Dendritic cell treated with granulocyte-macrophage colony-stimulating factor and Interleukin-4, amounts not matched to agents 40 ng/mL and 50 ng/mL, for 4 days (primary cell): Measurements from ENCODE around the gene PPAN.
A peak's percentile ranks its signal among the peaks of the same experiment; 100 is the strongest.

Experiments
- H3K27ac Mint-ChIP-seq: one replicate; pipeline ENCODE4 v1.8.0; 2022; ENCODE audit warnings: mild to moderate bottlenecking, mixed read lengths
- H3K27me3 Mint-ChIP-seq: one replicate; pipeline ENCODE4 v1.8.0; 2022; ENCODE audit warnings: mild to moderate bottlenecking, mixed read lengths
- H3K36me3 Mint-ChIP-seq: one replicate; pipeline ENCODE4 v1.8.0; 2022; ENCODE audit warnings: low read depth, mixed read lengths
- H3K4me1 Mint-ChIP-seq: one replicate; pipeline ENCODE4 v1.8.0; 2022; ENCODE audit warnings: low read depth, mixed read lengths
- H3K4me3 Mint-ChIP-seq: one replicate; pipeline ENCODE4 v1.8.0; 2022; ENCODE audit warnings: mild to moderate bottlenecking, moderate library complexity, mixed read lengths
- H3K9me3 Mint-ChIP-seq: one replicate; pipeline ENCODE4 v1.8.0; 2022; ENCODE audit warnings: mixed read lengths
- intact Hi-C: fragments of 100-400 bp; cut with micrococcal nuclease; formaldehyde crosslinking; loops from one replicate; pipeline ENCODE4 v1.15.0; 2022

Gene PPAN

GRCh38 chr19:10134040-10134439 is 27.9 kb downstream of the PPAN start:
- Mint-ChIP-seq H3K27ac (peak overlapping the region; percentile 95), H3K4me3 (no peak overlapping the region), H3K4me1 (peaks cover 77% of the 10 kb centered on the region), H3K27me3 (no peaks in the 10 kb centered on the region), H3K9me3 (peaks cover 9% of the 10 kb centered on the region), H3K36me3 (peaks cover 100% of the 10 kb centered on the region)
- intact Hi-C loops: loop anchor here (2.0 kb wide), 1 partner anchor 13 kb away; no protein-coding TSS in a partner anchor

GRCh38 chr19:10135551-10136334 is 29.6 kb downstream of the PPAN start:
- Mint-ChIP-seq H3K27me3 (no peaks in the 10 kb centered on the region), H3K36me3 (peaks cover 100% of the 10 kb centered on the region), H3K9me3 (peaks cover 9% of the 10 kb centered on the region), H3K4me1 (peaks cover 83% of the 10 kb centered on the region), H3K27ac (peak overlapping the region; percentile 95), H3K4me3 (peak overlapping the region; percentile 77)
- intact Hi-C loops: loop anchor here (2.0 kb wide), 1 partner anchor 15 kb away; no protein-coding TSS in a partner anchor

DNA sequence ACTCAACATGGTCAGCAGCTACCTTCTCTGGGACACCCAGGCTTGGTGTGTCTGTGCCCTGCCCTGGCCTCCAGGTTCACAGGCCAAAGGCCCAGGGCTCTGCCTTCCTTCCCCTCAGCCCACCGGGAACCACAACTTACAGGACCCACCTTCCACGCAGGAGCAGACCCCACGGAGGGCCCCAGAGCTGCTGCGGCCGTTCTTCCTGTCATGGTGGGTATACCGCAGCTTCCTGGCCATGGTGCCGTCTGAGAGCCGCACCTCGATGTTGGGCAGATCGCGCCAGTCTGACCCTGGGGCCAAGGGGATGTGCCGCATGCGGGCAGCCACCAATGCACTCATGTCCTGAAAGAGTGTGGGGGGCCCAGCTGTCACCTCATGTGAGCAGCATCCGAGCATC is 30.8 kb downstream of the PPAN start:
- H3K9me3 Mint-ChIP-seq: peaks cover 9% of the 10 kb centered on the region
- intact Hi-C loops: no loop called here
- H3K27me3 Mint-ChIP-seq: no peaks in the 10 kb centered on the region
- peaks cover 100% of the 10 kb centered on the region for H3K36me3 Mint-ChIP-seq
- peaks cover 75% of the 10 kb centered on the region for H3K4me1 Mint-ChIP-seq
- peak overlapping the region; percentile 95 for H3K27ac Mint-ChIP-seq
- H3K4me3 Mint-ChIP-seq: peak overlapping the region; percentile 77

DNA sequence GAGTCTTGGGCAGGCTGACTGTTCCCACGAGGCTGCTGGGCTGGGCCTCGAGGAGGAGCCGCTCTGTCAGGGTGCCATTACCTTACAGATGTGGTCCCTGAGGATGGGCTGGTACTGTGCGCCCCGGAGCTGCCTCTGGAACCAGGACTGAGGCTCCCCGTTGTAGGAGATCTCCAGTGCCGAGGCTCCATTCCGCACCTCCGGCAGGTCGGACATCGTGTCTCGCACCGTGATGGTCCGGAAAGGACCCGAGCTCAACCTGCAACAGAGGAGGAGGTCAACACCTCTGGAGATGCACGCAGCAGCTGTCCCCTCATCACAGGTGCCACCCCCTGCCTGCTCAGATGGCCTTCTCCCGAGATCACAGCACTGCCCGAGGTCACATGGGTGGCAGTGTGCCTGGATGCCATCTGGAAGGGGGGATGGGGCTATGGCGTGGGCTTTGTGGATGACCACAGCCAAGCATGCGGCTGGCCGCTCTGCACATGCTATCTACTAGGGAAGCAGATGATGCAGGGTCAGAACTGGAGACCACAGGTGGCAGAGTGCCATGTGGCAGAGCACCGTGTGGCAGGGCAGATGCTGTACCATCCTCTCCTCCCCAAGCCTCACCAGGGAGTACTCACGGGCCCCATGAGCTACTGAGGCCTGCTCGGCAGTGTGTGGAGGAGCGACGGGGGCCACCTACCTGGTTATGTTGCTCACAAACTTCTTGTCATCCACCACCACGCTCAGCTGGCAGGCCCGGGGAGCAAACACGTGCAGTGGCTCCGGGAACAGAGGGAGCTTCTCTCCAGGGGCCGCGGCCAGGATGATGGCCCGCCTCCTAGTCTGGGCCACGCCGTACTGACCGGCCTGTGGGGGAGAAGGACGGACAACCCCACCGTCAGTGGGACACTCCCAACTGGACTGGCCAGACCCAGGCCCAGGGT is 31.9 kb downstream of the PPAN start:
- peaks cover 100% of the 10 kb centered on the region for H3K36me3 Mint-ChIP-seq
- peak overlapping the region; percentile 95 for H3K27ac Mint-ChIP-seq
- intact Hi-C loops: no loop called here
- peaks cover 68% of the 10 kb centered on the region for H3K4me1 Mint-ChIP-seq
- H3K9me3 Mint-ChIP-seq: peaks cover 3% of the 10 kb centered on the region
- no peaks in the 10 kb centered on the region for H3K27me3 Mint-ChIP-seq
- H3K4me3 Mint-ChIP-seq: peak overlapping the region; percentile 77

DNA sequence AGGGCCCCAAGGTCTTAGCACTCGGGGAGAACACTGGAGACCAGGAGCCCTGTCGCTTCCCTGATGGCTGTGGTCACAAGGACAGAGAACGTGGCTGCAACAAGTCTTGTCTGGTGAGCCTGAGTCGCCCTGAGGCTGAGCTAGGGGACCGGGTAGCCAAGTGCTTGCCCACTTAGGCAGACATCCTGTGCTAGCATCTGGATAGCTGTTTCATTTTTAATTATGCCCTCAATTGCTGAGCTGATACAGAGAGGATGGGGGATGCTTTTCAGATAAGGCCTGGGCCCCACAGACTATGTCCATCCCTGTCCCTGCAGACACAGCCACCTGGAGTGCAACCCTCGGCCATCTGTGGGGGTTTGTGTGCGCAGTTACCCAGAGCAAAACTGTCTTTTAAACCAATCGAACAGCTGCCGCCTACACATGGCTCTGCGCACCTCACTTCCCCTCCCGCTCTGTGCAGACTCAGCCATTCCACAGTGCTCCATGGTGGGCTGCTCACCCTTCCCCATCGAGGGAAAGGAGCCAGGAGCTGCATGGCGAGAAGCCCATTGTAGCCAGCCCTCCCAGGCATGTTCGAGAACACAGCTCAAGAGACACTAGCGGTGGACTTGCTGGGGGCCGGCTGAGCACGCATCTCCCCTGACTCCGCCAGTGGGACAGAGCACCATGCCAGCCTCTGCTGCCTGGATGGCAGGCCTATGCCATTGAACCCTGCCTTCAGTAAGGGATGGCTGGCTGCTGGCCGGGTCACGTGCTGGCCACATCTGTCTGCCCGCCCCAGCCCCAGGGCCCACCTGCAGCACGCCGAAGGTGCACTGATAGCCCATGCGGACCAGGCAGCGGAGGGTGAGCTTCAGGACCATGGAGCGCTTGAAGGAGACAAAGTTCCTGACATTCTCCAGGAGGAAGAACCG is 33.0 kb downstream of the PPAN start:
- Mint-ChIP-seq H3K36me3 (peaks cover 100% of the 10 kb centered on the region), H3K4me1 (peaks cover 57% of the 10 kb centered on the region), H3K9me3 (no peaks in the 10 kb centered on the region), H3K27ac (peak overlapping the region; percentile 88), H3K4me3 (peak overlapping the region; percentile 45), H3K27me3 (no peaks in the 10 kb centered on the region)
- intact Hi-C loops: no loop called here

GRCh38 chr19:10139952-10140351 is 33.8 kb downstream of the PPAN start:
- no peak overlapping the region for H3K4me3 Mint-ChIP-seq
- intact Hi-C loops: no loop called here
- H3K9me3 Mint-ChIP-seq: no peaks in the 10 kb centered on the region
- peaks cover 55% of the 10 kb centered on the region for H3K4me1 Mint-ChIP-seq
- H3K27me3 Mint-ChIP-seq: no peaks in the 10 kb centered on the region
- peak overlapping the region; percentile 88 for H3K27ac Mint-ChIP-seq
- H3K36me3 Mint-ChIP-seq: peaks cover 100% of the 10 kb centered on the region

DNA sequence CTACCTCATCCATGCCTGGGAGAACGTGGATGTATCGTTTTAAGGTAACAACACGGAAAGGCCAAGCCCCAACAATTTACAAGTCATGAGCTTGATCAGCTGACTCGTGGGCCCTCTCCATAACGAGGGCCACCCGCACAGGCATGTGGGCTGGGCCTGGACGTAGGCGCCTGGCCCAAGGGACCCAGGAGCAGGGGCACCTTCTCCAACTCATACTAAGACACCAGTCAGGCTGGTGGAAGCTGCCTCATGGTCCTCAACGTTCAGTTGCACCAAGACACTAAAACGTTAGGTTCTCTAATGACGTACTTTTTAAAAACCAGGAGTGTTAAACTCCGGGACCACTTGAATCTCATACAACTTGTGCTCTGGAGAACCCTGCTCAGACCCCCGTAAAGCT is 35.3 kb downstream of the PPAN start:
- Mint-ChIP-seq H3K27me3 (no peaks in the 10 kb centered on the region), H3K4me1 (peaks cover 58% of the 10 kb centered on the region), H3K4me3 (no peak overlapping the region), H3K36me3 (peaks cover 100% of the 10 kb centered on the region), H3K9me3 (no peaks in the 10 kb centered on the region), H3K27ac (peak overlapping the region; percentile 63)
- intact Hi-C loops: no loop called here

DNA sequence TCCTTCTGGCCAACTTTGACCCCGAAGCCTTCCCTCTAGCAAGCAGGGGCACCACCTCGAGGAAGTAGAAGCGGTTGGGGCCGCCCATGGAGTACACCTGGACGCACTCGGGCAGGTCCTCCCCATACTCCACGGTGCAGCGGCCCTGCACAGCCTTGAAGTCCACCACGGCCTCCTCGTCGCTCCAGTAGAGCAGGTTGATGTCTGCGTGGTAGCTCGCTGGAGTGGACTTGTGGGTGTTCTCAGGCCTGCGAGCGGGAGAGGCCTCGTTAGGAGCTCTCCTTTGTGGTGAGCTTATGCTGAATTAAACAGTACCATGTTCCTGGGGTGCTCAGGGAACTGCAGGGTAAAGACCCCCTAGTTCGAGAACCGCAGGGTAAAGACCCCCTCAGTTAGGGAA is 35.8 kb downstream of the PPAN start:
- no peaks in the 10 kb centered on the region for H3K27me3 Mint-ChIP-seq
- H3K4me1 Mint-ChIP-seq: peaks cover 55% of the 10 kb centered on the region
- peak overlapping the region; percentile 63 for H3K27ac Mint-ChIP-seq
- intact Hi-C loops: no loop called here
- H3K36me3 Mint-ChIP-seq: peaks cover 100% of the 10 kb centered on the region
- H3K9me3 Mint-ChIP-seq: no peaks in the 10 kb centered on the region
- H3K4me3 Mint-ChIP-seq: no peak overlapping the region

GRCh38 chr19:10142701-10143375 is 36.7 kb downstream of the PPAN start:
- Mint-ChIP-seq H3K27ac (peak overlapping the region; percentile 83), H3K27me3 (no peaks in the 10 kb centered on the region), H3K9me3 (no peaks in the 10 kb centered on the region), H3K4me1 (peaks cover 47% of the 10 kb centered on the region), H3K4me3 (no peak overlapping the region), H3K36me3 (peaks cover 100% of the 10 kb centered on the region)
- intact Hi-C loops: no loop called here

- peaks cover 100% of the 10 kb centered on the region for H3K36me3 Mint-ChIP-seq
- no peaks in the 10 kb centered on the region for H3K9me3 Mint-ChIP-seq
- H3K27ac Mint-ChIP-seq: peak overlapping the region; percentile 83
- no peaks in the 10 kb centered on the region for H3K27me3 Mint-ChIP-seq
- no peak overlapping the region for H3K4me3 Mint-ChIP-seq
- intact Hi-C loops: no loop called here
- H3K4me1 Mint-ChIP-seq: peaks cover 38% of the 10 kb centered on the region
Observed at GRCh38 chr19:10143681-10144080, 37.5 kb downstream of the PPAN start.

GRCh38 chr19:10144361-10144760 is 38.2 kb downstream of the PPAN start:
- Mint-ChIP-seq H3K27ac (peak overlapping the region; percentile 83), H3K9me3 (no peaks in the 10 kb centered on the region)
- intact Hi-C loops: no loop called here

GRCh38 chr19:10145031-10145430 is 38.9 kb downstream of the PPAN start:
- intact Hi-C loops: no loop called here

More at GRCh38 chr19:10144361-10144760, 38.2 kb downstream of the PPAN start:
- H3K27me3 Mint-ChIP-seq: no peaks in the 10 kb centered on the region
- H3K36me3 Mint-ChIP-seq: peaks cover 100% of the 10 kb centered on the region
- no peak overlapping the region for H3K4me3 Mint-ChIP-seq
- peaks cover 32% of the 10 kb centered on the region for H3K4me1 Mint-ChIP-seq

GRCh38 chr19:10146142-10146541 is 40.0 kb downstream of the PPAN start:
- H3K9me3 Mint-ChIP-seq: no peaks in the 10 kb centered on the region
- peaks cover 100% of the 10 kb centered on the region for H3K36me3 Mint-ChIP-seq
- intact Hi-C loops: no loop called here
- no peaks in the 10 kb centered on the region for H3K27me3 Mint-ChIP-seq
- H3K4me1 Mint-ChIP-seq: peaks cover 29% of the 10 kb centered on the region
- no peak overlapping the region for H3K4me3 Mint-ChIP-seq
- H3K27ac Mint-ChIP-seq: peak overlapping the region; percentile 83

More at GRCh38 chr19:10145031-10145430, 38.9 kb downstream of the PPAN start:
- Mint-ChIP-seq H3K9me3 (no peaks in the 10 kb centered on the region), H3K27ac (peak overlapping the region; percentile 83), H3K27me3 (no peaks in the 10 kb centered on the region), H3K4me1 (peaks cover 25% of the 10 kb centered on the region), H3K36me3 (peaks cover 100% of the 10 kb centered on the region), H3K4me3 (no peak overlapping the region)
